A673 (cell line): ENCODE measurements around the gene RAB11FIP3. TPM values are rescaled to one million over a fixed set of nuclear protein-coding genes. Genes with fewer than 3 reads are reported as not detected.

Experiments used
- BruUV-seq: library from RNA; stranded (reverse); fragments of 400-500 nt; replicated peaks from 2 replicates; lab custom pipeline; 2021; lab: Mats Ljungman, UMichigan
- CTCF ChIA-PET: fragments of 300-600 bp; sonication (Branson Sonifier 250); formaldehyde crosslinking; loops from one replicate; lab custom pipeline; 2022; ENCODE audit warnings: antibody characterized with exemption; lab: Charles Lee
- POLR2A ChIA-PET: fragments of 300-600 bp; sonication (Branson Sonifier 250); formaldehyde crosslinking; loops from one replicate; lab custom pipeline; 2022; ENCODE audit warnings: antibody characterized with exemption; ENCODE audit not compliant: low non-redundant PET; lab: Charles Lee
- DNase-seq: peaks from one replicate; pipeline ENCODE4 v3.0.0-alpha.2; 2015; ENCODE audit warnings: low spot score
- H3K27ac ChIP-seq: fragments of 200-600 bp; sonication (generic); 2 replicates; pipeline ENCODE4 v1.5.1; 2016; ENCODE audit warnings: mixed run types, low read depth, mild to moderate bottlenecking, mixed read lengths, antibody characterized with exemption, low read length; ENCODE audit not compliant: poor library complexity, severe bottlenecking
- H3K27me3 ChIP-seq: fragments of 200-600 bp; sonication (generic); replicated peaks from 2 replicates; pipeline ENCODE4 v1.6.1; 2017; ENCODE audit warnings: mixed run types, low read depth, mild to moderate bottlenecking, mixed read lengths, antibody characterized with exemption, low read length; ENCODE audit not compliant: insufficient read depth, poor library complexity
- H3K36me3 ChIP-seq: fragments of 200-600 bp; sonication (generic); 2 replicates; pipeline ENCODE4 v1.6.1; 2016; ENCODE audit warnings: mixed run types, mild to moderate bottlenecking, mixed read lengths, antibody characterized with exemption, low read length; ENCODE audit not compliant: insufficient read depth, poor library complexity, severe bottlenecking
- H3K4me1 ChIP-seq: fragments of 200-600 bp; sonication (generic); 2 replicates; pipeline ENCODE4 v1.6.1; 2017; ENCODE audit warnings: mixed run types, mild to moderate bottlenecking, mixed read lengths, antibody characterized with exemption, low read length; ENCODE audit not compliant: insufficient read depth, poor library complexity, severe bottlenecking
- H3K4me3 ChIP-seq: fragments of 200-600 bp; sonication (generic); 2 replicates; pipeline ENCODE4 v1.5.1; 2016; ENCODE audit warnings: low read depth, mixed run types, mild to moderate bottlenecking, mixed read lengths, low read length; ENCODE audit not compliant: poor library complexity, severe bottlenecking
- H3K9me3 ChIP-seq: fragments of 200-600 bp; sonication (generic); 2 replicates; pipeline ENCODE4 v1.6.1; 2016; ENCODE audit warnings: mixed run types, low read depth, mild to moderate bottlenecking, mixed read lengths, antibody characterized with exemption, low read length; ENCODE audit not compliant: poor library complexity, severe bottlenecking
- CTCF ChIP-seq: fragments of 300-800, 200-600 bp; sonication (generic); conservative IDR thresholded peaks from 2 replicates; pipeline ENCODE4 v1.5.1; 2017; ENCODE audit warnings: low read depth, mild to moderate bottlenecking, antibody characterized with exemption, low read length, moderate library complexity, mixed read lengths
- EZH2 ChIP-seq: fragments of 200-600 bp; sonication (generic); IDR thresholded peaks from 2 replicates; pipeline ENCODE4 v1.6.1; 2017; ENCODE audit warnings: borderline replicate concordance, low read depth, mild to moderate bottlenecking, mixed read lengths, antibody characterized with exemption, low read length; ENCODE audit not compliant: poor library complexity, severe bottlenecking
- intact Hi-C: fragments of 100-400 bp; cut with micrococcal nuclease; formaldehyde crosslinking; loops from one replicate; pipeline ENCODE4 v1.10.0; 2022; ENCODE audit not compliant: unreplicated experiment
- total RNA-seq: library from RNA; stranded (reverse); gene quantifications from 2 replicates; pipeline ENCODE4 v1.2.3, GENCODE V29; 2021

Gene RAB11FIP3
- total RNA-seq, 1 experiment from 2014 or later: 44.8 TPM

- no peak for TF ChIP-seq EZH2
- no peak for TF ChIP-seq CTCF
- ChIA-PET POLR2A (no interaction called here), CTCF (no interaction called here)
- no peaks in the 10 kb centered on the region for H3K4me1 ChIP-seq
- H3K9me3 ChIP-seq: no peaks in the 10 kb centered on the region
- DNase-seq: no peak
- peaks cover 12% of the 10 kb centered on the region for H3K36me3 ChIP-seq
- intact Hi-C loops: no loop called here
- no peak overlapping the region for H3K4me3 ChIP-seq
- BruUV-seq: no TSS peak
- H3K27me3 ChIP-seq: no peaks in the 10 kb centered on the region
- no peak overlapping the region for H3K27ac ChIP-seq
These were observed 126.7 kb downstream of the RAB11FIP3 start for GRCh38 chr16:552171-552570.

- Histone ChIP-seq H3K9me3 (no peaks in the 10 kb centered on the region), H3K4me1 (no peaks in the 10 kb centered on the region), H3K27me3 (peaks cover 7% of the 10 kb centered on the region), H3K27ac (no peak overlapping the region), H3K4me3 (no peak overlapping the region), H3K36me3 (peaks cover 9% of the 10 kb centered on the region)
- TF ChIP-seq CTCF (no peak), EZH2 (no peak)
- TSS peak; percentile 45 for BruUV-seq
- no peak for DNase-seq
- intact Hi-C loops: no loop called here
- POLR2A ChIA-PET: no interaction called here
- CTCF ChIA-PET: no interaction called here
These were observed 128.3 kb downstream of the RAB11FIP3 start for GRCh38 chr16:553601-554296.

GRCh38 chr16:554297-554621, 128.8 kb downstream of the RAB11FIP3 start:
- Histone ChIP-seq H3K4me1 (no peaks in the 10 kb centered on the region), H3K27ac (no peak overlapping the region), H3K27me3 (peaks cover 12% of the 10 kb centered on the region), H3K9me3 (no peaks in the 10 kb centered on the region), H3K4me3 (no peak overlapping the region), H3K36me3 (peaks cover 9% of the 10 kb centered on the region)
- DNase-seq: no peak
- TF ChIP-seq CTCF (no peak), EZH2 (no peak)
- no TSS peak for BruUV-seq
- POLR2A ChIA-PET: no interaction called here
- CTCF ChIA-PET: no interaction called here
- intact Hi-C loops: no loop called here
